WTC11 (cell line): ENCODE data around the gene AGBL4. TPM values are rescaled to one million over a fixed set of nuclear protein-coding genes. Genes with fewer than 3 reads are reported as not detected.

Source experiments
- ATAC-seq: fragments of 200-7000 bp; cut with Tn5 transposase; 2 replicates; pipeline ENCODE4 v1.10.0; 2021; ENCODE audit warnings: mild to moderate bottlenecking, moderate library complexity
- CTCF ChIA-PET: fragments of 300-600 bp; sonication (Branson Sonifier 250); formaldehyde crosslinking; loops from one replicate; lab custom pipeline; 2021; ENCODE audit warnings: antibody characterized with exemption; lab: Charles Lee
- POLR2A ChIA-PET: fragments of 350-600 bp; sonication (Branson Sonifier 250); formaldehyde crosslinking; loops from one replicate; lab custom pipeline; 2021; ENCODE audit warnings: antibody characterized with exemption; lab: Charles Lee
- DNase-seq: peaks from one replicate; pipeline ENCODE4 v3.0.0; 2021; ENCODE audit warnings: low spot score
- H3K27ac Mint-ChIP-seq: 2 replicates; pipeline ENCODE4 v1.8.0; 2021; ENCODE audit warnings: mixed read lengths
- H3K27me3 Mint-ChIP-seq: 2 replicates; pipeline ENCODE4 v1.8.0; 2021; ENCODE audit warnings: low read depth, mild to moderate bottlenecking, moderate library complexity, mixed read lengths
- H3K36me3 Mint-ChIP-seq: 2 replicates; pipeline ENCODE4 v1.8.0; 2021; ENCODE audit warnings: mixed read lengths
- H3K4me1 Mint-ChIP-seq: 2 replicates; pipeline ENCODE4 v1.8.0; 2022; ENCODE audit warnings: mixed read lengths
- H3K4me3 Mint-ChIP-seq: 2 replicates; pipeline ENCODE4 v1.8.0; 2021; ENCODE audit warnings: mild to moderate bottlenecking, moderate library complexity, mixed read lengths
- H3K9me3 Mint-ChIP-seq: 2 replicates; pipeline ENCODE4 v1.8.0; 2021; ENCODE audit warnings: mixed read lengths
- AFF4 ChIP-seq: sonication (generic); formaldehyde crosslinking; IDR thresholded peaks from 2 replicates; pipeline ENCODE4 v1.8.1; 2023; ENCODE audit warnings: mild to moderate bottlenecking, missing genetic modification reagents, borderline replicate concordance
- E2F4 ChIP-seq: sonication (generic); formaldehyde crosslinking; IDR thresholded peaks from 2 replicates; pipeline ENCODE4 v1.8.1; 2022; ENCODE audit warnings: low read depth, mild to moderate bottlenecking, moderate library complexity, missing genetic modification reagents, borderline replicate concordance
- E2F5 ChIP-seq: sonication (generic); formaldehyde crosslinking; IDR thresholded peaks from 2 replicates; pipeline ENCODE4 v1.8.1; 2022; ENCODE audit warnings: mild to moderate bottlenecking, moderate library complexity, missing genetic modification reagents
- GABPB1 ChIP-seq: sonication (generic); formaldehyde crosslinking; IDR thresholded peaks from 2 replicates; pipeline ENCODE4 v1.8.1; 2023; ENCODE audit warnings: mild to moderate bottlenecking, missing genetic modification reagents
- MLX ChIP-seq: sonication (generic); formaldehyde crosslinking; IDR thresholded peaks from 2 replicates; pipeline ENCODE4 v1.8.1; 2023; ENCODE audit warnings: mild to moderate bottlenecking, missing genetic modification reagents, moderate library complexity
- NR2C2 ChIP-seq: sonication (generic); formaldehyde crosslinking; IDR thresholded peaks from 2 replicates; pipeline ENCODE4 v1.8.0; 2022; ENCODE audit warnings: mild to moderate bottlenecking, missing genetic modification reagents
- STAT6 ChIP-seq: sonication (generic); formaldehyde crosslinking; conservative IDR thresholded peaks from 2 replicates; pipeline ENCODE4 v1.8.1; 2023; ENCODE audit warnings: mild to moderate bottlenecking, low read depth, missing genetic modification reagents, moderate library complexity
- TP53 ChIP-seq: sonication (generic); formaldehyde crosslinking; IDR thresholded peaks from 2 replicates; pipeline ENCODE4 v1.8.1; 2023; ENCODE audit warnings: mild to moderate bottlenecking, missing genetic modification reagents
- USF1 ChIP-seq: sonication (generic); formaldehyde crosslinking; IDR thresholded peaks from 2 replicates; pipeline ENCODE4 v1.8.0; 2022; ENCODE audit warnings: mild to moderate bottlenecking, missing genetic modification reagents
- ZNF263 ChIP-seq: sonication (generic); formaldehyde crosslinking; IDR thresholded peaks from 2 replicates; pipeline ENCODE4 v1.8.1; 2022; ENCODE audit warnings: low read depth, mild to moderate bottlenecking, moderate library complexity, missing genetic modification reagents
- ZNF396 ChIP-seq: fragments of 250-450 bp; sonication (Bioruptor Pico); IDR thresholded peaks from 2 replicates; pipeline ENCODE4 v1.8.0; 2021; ENCODE audit warnings: mild to moderate bottlenecking, moderate library complexity, borderline replicate concordance
- ZNF532 ChIP-seq: fragments of 250-450 bp; sonication (Bioruptor Pico); IDR thresholded peaks from 2 replicates; pipeline ENCODE4 v1.9.0; 2021; ENCODE audit warnings: mild to moderate bottlenecking, borderline replicate concordance
- total RNA-seq: library from RNA; stranded (reverse); gene quantifications from 3 replicates; pipeline ENCODE4 v1.2.3, GENCODE V29; 2021

The AGBL4 gene
- total RNA-seq, 1 experiment from 2014 or later: 0.87 TPM

GRCh38 chr1:48882020-48882419, 1141.7 kb downstream of the AGBL4 start (continued):
- TF ChIP-seq ZNF532 (CRISPR knock-in tag) (no peak), MLX (CRISPR knock-in tag) (no peak), USF1 (CRISPR knock-in tag) (no peak), ZNF263 (no peak), ZNF396 (CRISPR knock-in tag) (no peak)

GRCh38 chr1:48878191-48878940, 1145.4 kb downstream of the AGBL4 start:
- ChIA-PET CTCF (interaction anchor here (1.0 to 1.4 kb wide), 2 partner anchors 8 to 13 kb away, joined by 3 to 5 read pairs; no protein-coding TSS in a partner anchor), POLR2A (no interaction called here)
- Mint-ChIP-seq H3K27ac (no peak overlapping the region), H3K9me3 (peaks cover 4% of the 10 kb centered on the region; the same call in 1 of the 2 replicates), H3K36me3 (no peaks in the 10 kb centered on the region), H3K4me1 (peaks cover 30% of the 10 kb centered on the region), H3K4me3 (no peak overlapping the region), H3K27me3 (no peaks in the 10 kb centered on the region)
- ATAC-seq (no peak), DNase-seq (no peak)
- TF ChIP-seq TP53 (CRISPR knock-in tag): no peak
- no peak for TF ChIP-seq NR2C2 (CRISPR knock-in tag)
- no peak for TF ChIP-seq STAT6 (CRISPR knock-in tag)
- TF ChIP-seq E2F4 (CRISPR knock-in tag): no peak
- TF ChIP-seq E2F5 (CRISPR knock-in tag): no peak
- no peak for TF ChIP-seq ZNF532 (CRISPR knock-in tag)
- no peak for TF ChIP-seq AFF4 (CRISPR knock-in tag)
- TF ChIP-seq GABPB1 (CRISPR knock-in tag): no peak
